ENCODE data around the gene LRRIQ1. TPM values are rescaled to one million over a fixed set of nuclear protein-coding genes. Genes with fewer than 3 reads are reported as not detected.

Gene LRRIQ1
- total RNA-seq, 1 donor from 2014 or later = 2.3 TPM

GRCh38 chr12:85089792-85090191 lies 53.6 kb downstream of the LRRIQ1 start:
- no peaks in the 10 kb centered on the region for H3K36me3 ChIP-seq (ENCODE audit: control insufficient read depth, insufficient read depth, low read length)

GRCh38 chr12:85092814-85093370 lies 56.7 kb downstream of the LRRIQ1 start:
- H3K27me3 ChIP-seq (ENCODE audit: control insufficient read depth, insufficient read depth, low read length) = no peaks in the 10 kb centered on the region
- DNase-seq (ENCODE audit: low read depth) = no peak
- no peaks in the 10 kb centered on the region for H3K36me3 ChIP-seq (ENCODE audit: control insufficient read depth, insufficient read depth, low read length)
- TF ChIP-seq CTCF (IDR thresholded peaks at IDR 0.05; ENCODE audit: insufficient read depth, low read length, poor library complexity, severe bottlenecking) = no peak
- H3K4me3 ChIP-seq (ENCODE audit: low read depth, low read length) = no peak overlapping the region

More at GRCh38 chr12:85089792-85090191, 53.6 kb downstream of the LRRIQ1 start:
- Histone ChIP-seq H3K27me3 (ENCODE audit: control insufficient read depth, insufficient read depth, low read length) (no peaks in the 10 kb centered on the region), H3K4me3 (ENCODE audit: low read depth, low read length) (no peak overlapping the region)
- no peak for DNase-seq (ENCODE audit: low read depth)
- TF ChIP-seq CTCF (IDR thresholded peaks at IDR 0.05; ENCODE audit: insufficient read depth, low read length, poor library complexity, severe bottlenecking) = no peak

- no peak for TF ChIP-seq CTCF (IDR thresholded peaks at IDR 0.05; ENCODE audit: insufficient read depth, low read length, poor library complexity, severe bottlenecking)
- Histone ChIP-seq H3K36me3 (ENCODE audit: control insufficient read depth, insufficient read depth, low read length) (no peaks in the 10 kb centered on the region), H3K4me3 (ENCODE audit: low read depth, low read length) (no peak overlapping the region), H3K27me3 (ENCODE audit: control insufficient read depth, insufficient read depth, low read length) (no peaks in the 10 kb centered on the region)
- no peak for DNase-seq (ENCODE audit: low read depth)
Measured at GRCh38 chr12:85095501-85095900, 59.4 kb downstream of the LRRIQ1 start.

GRCh38 chr12:85130646-85131045 lies 94.5 kb downstream of the LRRIQ1 start:
- H3K4me3 ChIP-seq (ENCODE audit: low read depth, low read length) = no peak overlapping the region
- H3K36me3 ChIP-seq (ENCODE audit: control insufficient read depth, insufficient read depth, low read length) = no peaks in the 10 kb centered on the region
- TF ChIP-seq CTCF (IDR thresholded peaks at IDR 0.05; ENCODE audit: insufficient read depth, low read length, poor library complexity, severe bottlenecking) = no peak
- no peak for DNase-seq (ENCODE audit: low read depth)
- H3K27me3 ChIP-seq (ENCODE audit: control insufficient read depth, insufficient read depth, low read length) = no peaks in the 10 kb centered on the region

GRCh38 chr12:85138833-85139232 lies 102.7 kb downstream of the LRRIQ1 start:
- Histone ChIP-seq H3K4me3 (ENCODE audit: low read depth, low read length) (no peak overlapping the region), H3K27me3 (ENCODE audit: control insufficient read depth, insufficient read depth, low read length) (no peaks in the 10 kb centered on the region), H3K36me3 (ENCODE audit: control insufficient read depth, insufficient read depth, low read length) (no peaks in the 10 kb centered on the region)
- no peak for DNase-seq (ENCODE audit: low read depth)
- no peak for TF ChIP-seq CTCF (IDR thresholded peaks at IDR 0.05; ENCODE audit: insufficient read depth, low read length, poor library complexity, severe bottlenecking)

GRCh38 chr12:85147331-85147730 lies 111.2 kb downstream of the LRRIQ1 start:
- no peaks in the 10 kb centered on the region for H3K36me3 ChIP-seq (ENCODE audit: control insufficient read depth, insufficient read depth, low read length)
- DNase-seq (ENCODE audit: low read depth) = no peak
- H3K27me3 ChIP-seq (ENCODE audit: control insufficient read depth, insufficient read depth, low read length) = no peaks in the 10 kb centered on the region
- no peak overlapping the region for H3K4me3 ChIP-seq (ENCODE audit: low read depth, low read length)
- TF ChIP-seq CTCF (IDR thresholded peaks at IDR 0.05; ENCODE audit: insufficient read depth, low read length, poor library complexity, severe bottlenecking) = no peak
